H4 (cell line): ENCODE measurements around the gene SYT7. TPM values are rescaled to one million over a fixed set of nuclear protein-coding genes. Genes with fewer than 3 reads are reported as not detected.

ENCODE experiments used
- DNase-seq: peaks from one replicate; pipeline ENCODE4 v3.0.0-alpha.2; 2015; ENCODE audit warnings: low spot score
- total RNA-seq: library from RNA; depleted of rRNA; stranded (reverse); fragments of >200 nt; shearing (Covaris generic); gene quantifications from 2 replicates; pipeline ENCODE4 v1.2.3, GENCODE V29; 2014

The SYT7 gene
- total RNA-seq, 1 experiment from 2014 or later = 1.9 TPM

GRCh38 chr11:61554172-61554988 lies 26.5 kb downstream of the SYT7 start:
- no peak for DNase-seq

GRCh38 chr11:61553373-61554171 lies 27.3 kb downstream of the SYT7 start:
- DNase-seq = peak; percentile 31

- no peak for DNase-seq
Measured at GRCh38 chr11:61552108-61552635, 28.7 kb downstream of the SYT7 start.

- DNase-seq = peak; percentile 86
Measured at GRCh38 chr11:61551634-61552033, 29.2 kb downstream of the SYT7 start.

GRCh38 chr11:61550665-61551227 lies 30.1 kb downstream of the SYT7 start:
- DNase-seq = no peak

- no peak for DNase-seq
Measured at GRCh38 chr11:61549662-61550568, 31.0 kb downstream of the SYT7 start.

- no peak for DNase-seq
Measured at GRCh38 chr11:61549177-61549576, 31.7 kb downstream of the SYT7 start.

GRCh38 chr11:61547246-61547645 lies 33.6 kb downstream of the SYT7 start:
- DNase-seq = no peak

GRCh38 chr11:61546663-61547062 lies 34.2 kb downstream of the SYT7 start:
- DNase-seq = no peak

- no peak for DNase-seq
Measured at GRCh38 chr11:61545921-61546320, 35.0 kb downstream of the SYT7 start.

GRCh38 chr11:61545341-61545740 lies 35.5 kb downstream of the SYT7 start:
- no peak for DNase-seq

GRCh38 chr11:61544466-61544865 lies 36.4 kb downstream of the SYT7 start:
- DNase-seq = no peak

- DNase-seq = no peak
Measured at GRCh38 chr11:61543606-61544306, 37.1 kb downstream of the SYT7 start.

- no peak for DNase-seq
Measured at GRCh38 chr11:61542705-61543104, 38.2 kb downstream of the SYT7 start.

- DNase-seq = no peak
Measured at GRCh38 chr11:61542024-61542461, 38.8 kb downstream of the SYT7 start.

- DNase-seq = peak; percentile 48
Measured at GRCh38 chr11:61541598-61541997, 39.3 kb downstream of the SYT7 start.

GRCh38 chr11:61540528-61540927 lies 40.3 kb downstream of the SYT7 start:
- no peak for DNase-seq

GRCh38 chr11:61539831-61540357 lies 41.0 kb downstream of the SYT7 start:
- DNase-seq = no peak

GRCh38 chr11:61539006-61539405 lies 41.9 kb downstream of the SYT7 start:
- DNase-seq = no peak

- DNase-seq = no peak
Measured at GRCh38 chr11:61538636-61538961, 42.3 kb downstream of the SYT7 start.

GRCh38 chr11:61537326-61537725 lies 43.5 kb downstream of the SYT7 start:
- DNase-seq = no peak
